ENCODE data around the gene NT5C3A. TPM values are rescaled to one million over a fixed set of nuclear protein-coding genes. Genes with fewer than 3 reads are reported as not detected.
"Not testable (repeated sequence)": the region's sequence is repeated elsewhere in the genome, so short reads cannot be mapped to it uniquely, and the experiment has no call there.

The NT5C3A gene
- 36.6 and 128 TPM in 2 replicates for total RNA-seq (2014; rRNA removed; shearing (Covaris generic); ENCODE audit: low replicate concordance)

DNA sequence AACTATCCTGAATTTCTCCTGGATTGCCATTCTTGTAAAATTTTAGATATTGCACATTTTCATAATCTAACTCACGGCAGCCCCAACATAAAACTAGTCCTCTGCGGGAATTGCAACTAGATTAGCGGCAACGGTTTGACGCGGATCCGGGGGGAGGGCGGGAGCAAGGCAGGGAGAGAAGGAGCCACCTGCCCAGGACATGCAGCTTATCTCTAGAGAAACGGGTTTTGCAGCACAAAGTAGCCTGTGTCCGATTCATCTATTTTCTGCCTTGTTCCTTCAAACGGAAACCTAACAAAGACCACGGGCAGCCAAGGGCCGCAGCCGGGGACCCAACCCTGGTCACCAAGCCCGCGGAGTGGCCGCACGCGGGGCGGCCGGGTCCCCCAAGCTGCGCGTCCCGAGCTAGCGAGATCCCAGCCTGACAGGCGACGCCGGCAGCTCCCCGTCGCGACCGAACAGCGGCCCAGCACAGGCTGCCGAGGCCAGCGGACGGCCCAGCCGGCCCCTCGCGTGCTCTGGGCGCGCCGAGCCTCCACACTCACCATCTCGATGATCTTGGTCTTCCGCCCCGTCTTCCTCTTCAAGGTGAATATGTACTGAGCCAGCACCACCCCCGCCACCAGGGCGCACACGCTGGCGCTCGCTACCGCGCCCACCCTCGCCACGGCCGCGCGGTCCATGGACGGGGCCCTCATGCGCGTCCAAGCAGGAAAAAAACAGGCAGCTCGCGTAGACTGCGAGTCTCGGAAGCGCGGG, at the start of gene NT5C3A:
TSS of gene NT5C3A (minus strand) at position 754 of the 759 bp plus-strand sequence. CDS start at position 683, 71 bp downstream.
- DNase-seq (ENCODE audit: low read depth), result no peak
- in situ Hi-C loops (cut with HindIII; ENCODE audit: low pct_unique_long_range_greater_than_20kb, low sequenced_read_pairs), result no loop called here

DNA sequence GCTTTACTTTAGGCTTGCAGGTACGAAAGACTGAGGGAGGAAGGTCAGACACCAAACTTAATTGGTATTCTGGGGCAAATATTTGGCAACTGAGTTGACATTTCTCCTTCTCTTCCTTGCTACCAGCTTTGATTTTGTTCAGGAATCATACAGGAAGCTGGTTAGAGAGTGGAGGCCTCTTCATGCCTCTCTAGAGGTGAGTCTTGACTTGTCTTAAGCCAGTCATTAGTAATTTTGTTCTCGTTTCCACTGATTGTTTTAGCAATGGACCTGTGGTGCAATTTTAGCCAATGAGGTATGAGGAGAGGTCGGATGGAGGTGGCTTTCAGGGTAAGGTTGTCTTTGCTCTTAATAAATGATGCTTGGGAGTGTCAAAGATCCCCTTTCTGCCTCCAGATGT, 49.0 kb upstream of the NT5C3A start:
- DNase-seq (ENCODE audit: low read depth), result no peak
- in situ Hi-C loops (cut with HindIII; ENCODE audit: low pct_unique_long_range_greater_than_20kb, low sequenced_read_pairs), result no loop called here

DNA sequence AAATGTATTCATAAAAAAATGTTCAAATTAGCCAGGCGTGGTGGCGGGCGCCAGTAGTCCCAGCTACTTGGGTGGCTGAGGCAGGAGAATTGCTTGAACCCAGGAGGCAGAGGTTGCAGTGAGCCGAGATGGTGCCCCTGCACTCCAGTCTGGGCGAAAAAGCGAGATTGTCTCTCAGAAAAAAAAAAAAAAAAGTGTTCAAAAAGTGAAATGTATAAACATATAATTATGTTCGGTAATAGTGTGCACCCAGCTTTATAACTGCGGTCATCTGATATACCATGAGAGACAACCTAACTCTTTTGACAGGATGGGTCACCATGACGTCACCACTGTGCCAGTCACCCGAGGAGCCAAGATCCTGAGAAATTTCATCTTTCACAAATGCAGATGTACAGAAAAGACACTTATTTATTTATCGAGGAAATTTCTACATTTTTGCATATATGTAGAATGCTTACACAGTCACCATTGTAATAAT, 47.2 kb upstream of the NT5C3A start:
- DNase-seq (ENCODE audit: low read depth), result no peak
- in situ Hi-C loops (cut with HindIII; ENCODE audit: low pct_unique_long_range_greater_than_20kb, low sequenced_read_pairs), result no loop called here

DNA sequence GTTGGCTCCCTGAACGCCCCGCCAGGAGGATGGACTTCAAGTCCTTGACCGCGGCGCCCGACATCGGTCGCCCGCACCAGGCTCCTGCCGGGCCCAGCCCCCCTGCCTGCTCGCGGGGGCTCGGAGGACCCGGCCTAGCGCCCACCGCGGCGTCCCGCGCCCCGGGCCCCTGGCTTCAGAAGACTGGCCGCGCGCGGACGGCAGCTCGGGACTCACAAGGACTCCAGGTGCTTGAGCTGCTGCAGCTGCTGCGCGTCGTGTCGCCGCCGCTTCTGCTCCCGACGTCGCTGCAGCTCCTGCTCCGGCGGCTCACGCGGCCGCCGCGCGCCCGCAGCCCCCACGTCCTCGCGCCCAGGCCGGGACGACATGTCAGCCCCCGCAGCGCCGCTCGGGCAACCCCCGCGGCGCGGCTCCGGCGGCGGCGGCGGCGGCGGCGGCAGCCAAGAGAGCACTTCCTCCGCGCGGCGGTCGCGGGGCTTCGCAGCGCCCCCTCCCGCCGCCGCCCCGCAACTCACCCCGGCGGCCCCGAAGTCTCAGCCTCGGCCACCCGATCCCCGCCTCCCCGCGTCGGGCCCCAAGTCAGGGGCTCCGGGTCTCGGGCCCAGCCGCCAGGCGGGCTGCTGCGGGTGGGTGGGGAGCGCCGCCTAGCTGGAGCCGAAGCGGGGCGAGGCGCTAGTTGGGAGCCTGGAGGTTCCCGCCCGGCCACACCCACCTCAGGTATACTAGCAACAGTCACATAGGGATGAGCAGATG, 46.6 kb upstream of the NT5C3A start, which contains the start of gene RP9:
TSS of gene RP9 (minus strand) at position 400 of the 753 bp plus-strand sequence. CDS start at position 368, 32 bp downstream.
- DNase-seq (ENCODE audit: low read depth), result peak; percentile 73
- in situ Hi-C loops (cut with HindIII; ENCODE audit: low pct_unique_long_range_greater_than_20kb, low sequenced_read_pairs), result no loop called here

DNA sequence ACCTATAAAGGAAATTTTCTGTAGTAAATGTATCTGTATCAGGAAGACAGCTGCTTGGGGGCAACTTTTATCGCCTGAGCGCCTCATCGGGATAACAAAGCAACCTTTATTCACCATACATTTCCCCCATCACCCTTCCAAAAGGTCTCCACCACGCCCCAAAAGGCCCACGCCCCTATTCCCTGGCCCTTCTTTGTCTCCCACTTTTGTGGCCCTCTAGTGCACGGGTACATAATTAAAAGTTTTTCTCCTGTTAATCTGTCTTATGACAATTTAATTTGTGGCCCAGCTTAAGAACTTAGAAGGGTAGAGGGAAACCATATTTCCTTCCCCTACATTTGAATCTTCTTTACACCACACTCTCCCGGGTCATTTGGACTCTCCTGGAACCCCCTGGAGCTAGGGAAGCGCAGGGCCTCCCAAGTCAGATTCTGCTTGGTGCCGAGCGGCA, 46.0 kb upstream of the NT5C3A start:
- in situ Hi-C loops (cut with HindIII; ENCODE audit: low pct_unique_long_range_greater_than_20kb, low sequenced_read_pairs), result no loop called here
- DNase-seq (ENCODE audit: low read depth), result no peak

DNA sequence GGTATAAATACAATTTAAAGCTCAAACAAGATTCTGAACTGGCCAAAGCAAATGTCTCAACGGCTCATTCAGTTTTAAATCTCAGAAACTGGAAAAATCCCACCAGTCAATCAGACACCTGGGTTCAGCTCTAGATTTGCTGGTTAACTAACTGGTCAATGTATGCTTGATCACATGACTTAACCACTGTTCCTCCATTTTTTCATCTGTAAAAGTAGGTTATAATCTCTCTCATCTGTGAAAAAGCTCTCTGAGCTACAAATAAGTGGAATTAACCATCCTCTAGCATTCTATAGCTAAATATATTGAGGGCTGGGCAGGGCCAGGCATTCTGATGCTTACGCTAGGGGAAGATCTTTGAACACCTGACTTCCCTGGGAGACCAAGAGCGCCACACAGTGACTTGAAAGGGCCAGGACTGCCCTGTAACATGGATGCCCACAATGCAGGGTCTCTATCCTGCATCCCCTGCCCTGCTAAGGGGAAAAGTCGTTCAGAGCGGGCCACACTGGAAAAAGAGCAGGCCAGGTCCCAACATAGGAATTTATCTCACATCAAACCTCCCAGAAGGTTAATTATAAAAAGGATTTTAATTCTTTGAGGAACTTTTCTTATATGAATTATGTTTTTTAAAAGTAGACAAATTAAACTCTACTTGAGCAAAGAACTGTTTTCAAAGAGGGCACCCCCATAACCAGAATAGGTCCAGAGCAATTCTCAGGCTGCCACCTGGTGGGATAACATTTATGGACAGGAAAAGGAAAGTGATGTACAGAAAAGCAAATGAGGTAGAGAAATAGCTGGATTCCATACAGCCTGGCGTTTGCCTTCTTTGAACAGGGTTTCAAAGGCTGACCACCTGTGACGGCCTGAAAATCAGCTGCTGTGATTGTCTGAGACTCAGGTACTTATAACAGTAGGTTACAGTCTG, 44.8 kb upstream of the NT5C3A start:
- in situ Hi-C loops (cut with HindIII; ENCODE audit: low pct_unique_long_range_greater_than_20kb, low sequenced_read_pairs), result no loop called here
- peak; percentile 53 for DNase-seq (ENCODE audit: low read depth)

DNA sequence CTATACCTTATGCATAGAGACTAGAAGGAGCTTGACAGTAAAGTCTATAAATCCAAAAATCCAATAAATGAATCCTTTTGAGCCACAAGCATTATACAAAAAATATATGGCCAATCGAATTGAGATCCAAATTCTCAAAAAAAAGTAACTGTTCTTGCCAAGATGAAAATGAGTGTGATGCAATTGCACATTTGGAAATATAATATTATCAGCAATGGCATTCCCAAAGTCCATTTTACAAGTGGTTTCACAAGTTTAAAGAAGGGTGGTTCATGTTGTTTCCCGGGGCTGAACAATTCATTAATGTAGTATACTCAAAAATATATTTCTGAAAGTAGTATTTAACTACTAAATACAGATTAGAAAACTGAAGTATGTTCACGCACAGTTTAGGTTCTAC, 39.3 kb upstream of the NT5C3A start:
- in situ Hi-C loops (cut with HindIII; ENCODE audit: low pct_unique_long_range_greater_than_20kb, low sequenced_read_pairs), result no loop called here

DNA sequence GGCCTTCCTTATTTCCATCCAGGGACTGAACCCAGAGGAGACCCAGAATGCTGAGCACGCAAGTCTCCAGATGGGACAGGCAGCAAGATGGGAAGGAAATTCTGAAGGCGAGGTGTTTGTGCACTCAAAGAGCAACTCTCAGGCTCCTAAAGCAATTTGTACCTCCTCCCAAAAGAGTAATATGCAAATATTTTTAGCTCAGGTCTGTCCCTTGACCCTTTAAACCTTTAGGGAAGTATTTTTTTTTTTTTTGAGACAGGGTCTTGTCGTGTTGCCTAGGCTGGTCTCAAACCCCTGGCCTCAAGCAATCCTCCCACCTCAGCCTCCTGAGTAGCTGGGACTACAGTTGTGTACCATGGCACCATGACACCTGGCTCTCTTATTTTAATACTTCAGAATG, 38.2 kb upstream of the NT5C3A start:
- in situ Hi-C loops (cut with HindIII; ENCODE audit: low pct_unique_long_range_greater_than_20kb, low sequenced_read_pairs), result no loop called here

More for the DNA sequence above, 39.3 kb upstream of the NT5C3A start:
- DNase-seq (ENCODE audit: low read depth), result no peak

DNA sequence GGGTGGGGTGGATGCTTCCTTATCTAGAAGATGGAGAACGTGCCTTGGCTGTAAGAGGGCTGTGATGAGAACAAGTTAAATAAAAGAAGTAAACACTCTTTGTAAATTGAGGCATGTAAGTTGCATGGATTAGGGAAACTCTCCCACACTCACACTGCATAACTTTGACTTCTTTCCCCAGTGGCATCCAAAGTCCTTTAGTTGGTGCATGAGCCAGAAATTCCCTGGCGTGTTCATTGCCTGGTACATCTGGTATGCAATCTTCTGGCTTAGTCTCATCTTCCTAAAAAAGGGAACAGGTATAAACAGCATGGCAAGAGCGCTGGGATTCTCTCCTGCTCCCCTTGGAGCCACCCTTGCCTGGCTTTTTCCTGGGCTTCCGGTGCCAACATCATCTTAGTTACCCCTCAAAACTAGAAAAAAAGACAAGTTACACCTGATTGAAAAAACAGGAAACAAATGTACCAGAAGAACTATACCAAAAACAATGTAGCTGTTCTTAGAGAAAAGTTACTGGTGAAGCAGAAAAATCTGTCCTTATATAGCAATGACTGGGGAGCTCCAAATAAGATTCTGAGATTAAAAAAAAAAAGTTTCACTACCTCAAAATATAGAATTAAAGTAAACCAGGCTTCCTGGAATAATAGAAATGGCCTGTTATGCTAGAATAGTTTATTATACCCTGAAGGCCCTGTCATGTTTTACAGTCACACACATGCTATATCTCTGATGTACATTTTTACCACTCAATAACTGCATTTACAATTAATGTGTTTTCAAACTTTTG, 36.8 kb upstream of the NT5C3A start:
- no peak for DNase-seq (ENCODE audit: low read depth)
- in situ Hi-C loops (cut with HindIII; ENCODE audit: low pct_unique_long_range_greater_than_20kb, low sequenced_read_pairs), result no loop called here

More for the DNA sequence above, 38.2 kb upstream of the NT5C3A start:
- no peak for DNase-seq (ENCODE audit: low read depth)

DNA sequence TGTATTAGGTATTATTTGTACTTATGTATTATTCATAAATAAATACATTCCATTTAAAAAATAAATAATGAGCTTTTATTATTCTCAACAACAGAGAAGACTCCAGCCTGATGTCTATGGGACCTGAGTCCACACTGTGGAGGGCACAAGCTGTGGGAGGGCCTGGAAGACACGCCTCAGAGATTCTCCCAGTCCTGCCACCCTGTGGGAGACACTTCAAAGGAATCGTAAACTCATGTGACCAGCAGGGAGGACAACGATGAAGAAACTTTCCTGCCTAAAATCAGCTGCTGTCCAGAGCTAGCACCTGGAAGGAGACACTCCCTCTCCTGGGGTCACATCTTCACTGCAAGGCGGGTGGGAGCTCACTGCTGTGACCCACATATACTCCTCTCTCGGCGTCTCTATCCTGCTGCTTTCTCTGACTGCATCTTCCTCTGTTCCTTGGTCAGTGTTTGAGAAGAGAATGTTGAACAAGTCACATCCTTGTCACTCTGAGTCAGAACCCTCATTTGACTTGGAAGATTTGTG, 32.2 kb upstream of the NT5C3A start:
- DNase-seq (ENCODE audit: low read depth); in situ Hi-C loops (cut with HindIII; ENCODE audit: low pct_unique_long_range_greater_than_20kb, low sequenced_read_pairs): not testable (repeated sequence)

DNA sequence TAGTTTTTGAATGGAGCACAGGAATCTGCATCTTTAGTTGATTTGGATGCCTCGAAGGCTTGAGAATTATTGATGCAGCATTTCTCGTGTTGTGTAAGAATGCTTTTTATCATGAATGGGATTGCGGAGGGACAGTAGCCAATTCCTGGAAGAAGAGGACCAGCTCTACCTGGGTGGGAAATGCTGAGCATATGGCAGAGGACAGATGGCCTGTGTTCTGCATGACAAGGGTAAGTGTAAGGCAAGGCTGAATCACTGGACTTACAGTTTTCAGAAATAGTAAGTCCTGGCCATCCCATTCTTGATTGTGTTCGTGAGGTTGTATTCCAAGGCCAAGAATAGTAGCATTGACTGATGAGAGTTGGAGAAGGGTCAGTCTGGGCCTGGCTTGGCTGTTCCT, 30.7 kb upstream of the NT5C3A start:
- no peak for DNase-seq (ENCODE audit: low read depth)
- in situ Hi-C loops (cut with HindIII; ENCODE audit: low pct_unique_long_range_greater_than_20kb, low sequenced_read_pairs), result no loop called here

DNA sequence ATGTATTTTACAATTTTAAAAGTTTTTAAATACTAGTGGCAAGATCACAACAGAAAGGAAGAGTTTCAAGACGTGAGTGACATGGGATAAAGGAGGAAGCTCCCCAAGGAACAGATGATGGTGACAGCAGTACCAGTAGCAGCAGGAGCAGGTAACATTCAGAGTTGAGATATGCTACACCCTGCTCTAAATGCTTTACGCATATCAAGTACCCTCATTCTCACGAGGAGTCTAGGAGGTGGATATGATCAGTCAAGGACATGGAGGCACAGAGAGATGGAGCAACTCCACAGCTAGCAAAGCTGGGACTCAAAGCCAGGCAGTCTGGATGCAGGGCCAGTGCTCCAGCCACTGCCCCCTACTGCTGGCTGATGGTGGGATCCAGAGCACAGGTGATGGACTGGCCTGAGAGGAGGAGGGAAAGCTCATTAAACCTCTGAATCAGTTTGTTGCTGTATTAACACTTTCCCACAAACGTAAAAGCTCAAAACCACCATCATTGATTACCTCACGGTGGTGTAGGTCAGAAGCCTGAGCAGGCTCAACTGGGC, 29.1 kb upstream of the NT5C3A start:
- in situ Hi-C loops (cut with HindIII; ENCODE audit: low pct_unique_long_range_greater_than_20kb, low sequenced_read_pairs), result no loop called here
- no peak for DNase-seq (ENCODE audit: low read depth)

DNA sequence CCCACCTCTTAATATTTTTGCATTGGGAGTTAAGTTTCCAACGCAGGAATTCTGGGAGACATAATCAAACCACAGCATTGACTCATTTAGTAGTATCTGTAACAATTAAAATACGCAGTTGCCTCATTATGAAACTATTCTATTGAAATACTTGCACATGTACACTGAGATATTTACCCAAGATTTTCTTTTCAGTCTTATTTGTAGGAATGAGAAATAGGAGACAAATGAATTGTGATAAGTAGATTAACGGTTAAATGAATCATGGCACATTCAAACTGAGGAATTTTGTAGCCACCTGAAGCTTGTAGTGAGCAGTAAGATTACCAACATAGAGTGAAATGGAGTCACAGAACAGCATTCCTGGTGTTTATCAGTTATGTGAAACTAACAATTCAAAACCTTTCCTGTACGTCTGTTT, 28.5 kb upstream of the NT5C3A start:
- in situ Hi-C loops (cut with HindIII; ENCODE audit: low pct_unique_long_range_greater_than_20kb, low sequenced_read_pairs), result no loop called here
- DNase-seq (ENCODE audit: low read depth), result no peak

DNA sequence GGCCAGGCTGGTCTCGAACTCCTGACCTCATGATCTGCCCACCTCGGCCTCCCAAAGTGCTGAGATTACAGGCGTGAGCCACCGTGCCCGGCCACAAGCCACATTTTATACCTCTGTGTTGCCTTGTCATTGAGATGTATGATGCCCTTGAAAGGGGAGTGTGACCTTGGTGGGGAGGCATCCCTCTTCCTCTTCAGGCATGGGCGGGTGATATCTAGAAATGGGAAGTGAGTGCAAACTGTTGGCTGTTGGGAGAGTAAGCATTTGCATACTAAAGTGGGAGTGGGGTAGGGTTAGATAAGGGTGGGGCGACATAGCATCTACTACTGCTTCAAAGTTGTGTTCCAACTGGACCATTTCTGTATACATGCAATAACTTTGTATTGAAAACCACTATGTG, 26.6 kb upstream of the NT5C3A start:
- no peak for DNase-seq (ENCODE audit: low read depth)
- in situ Hi-C loops (cut with HindIII; ENCODE audit: low pct_unique_long_range_greater_than_20kb, low sequenced_read_pairs), result no loop called here

DNA sequence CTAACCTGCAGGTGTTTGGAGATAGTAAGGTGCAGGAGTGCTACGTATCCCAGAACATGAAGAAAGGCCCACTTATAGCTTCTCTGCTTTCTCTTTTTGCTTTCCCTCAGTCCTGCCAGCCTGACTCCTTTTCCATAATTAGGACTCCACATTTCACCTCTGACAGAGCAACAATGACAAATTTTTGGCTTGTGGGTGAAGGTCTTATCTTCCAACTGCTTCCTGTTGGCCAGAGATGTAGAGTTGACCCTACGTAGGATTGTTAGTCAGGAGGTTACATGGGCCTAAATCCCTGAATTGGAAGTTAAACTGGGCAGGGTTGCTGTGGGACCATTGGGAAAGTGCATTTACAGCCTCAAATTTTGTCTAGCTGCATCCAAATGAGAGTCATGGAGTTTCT, 25.3 kb upstream of the NT5C3A start:
- in situ Hi-C loops (cut with HindIII; ENCODE audit: low pct_unique_long_range_greater_than_20kb, low sequenced_read_pairs), result no loop called here
- DNase-seq (ENCODE audit: low read depth), result no peak

DNA sequence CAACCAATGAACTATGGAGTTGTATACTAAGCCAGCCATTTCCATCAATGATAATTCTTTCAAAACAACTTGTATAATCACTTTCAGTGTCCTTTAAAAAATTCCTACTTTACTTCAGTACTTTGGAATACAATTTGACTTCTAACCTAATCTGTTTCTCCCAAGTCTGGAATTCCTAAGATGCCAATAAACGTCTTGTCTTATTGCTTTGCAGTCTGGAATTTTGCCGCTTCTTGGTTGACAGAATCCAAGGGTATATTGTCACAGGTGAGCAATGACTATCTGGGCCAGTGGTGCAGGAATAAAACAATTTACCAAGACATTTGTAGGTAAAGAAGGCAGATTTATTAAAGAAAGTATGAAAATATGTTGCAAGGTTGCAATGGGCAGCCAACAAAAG, 24.8 kb upstream of the NT5C3A start:
- no peak for DNase-seq (ENCODE audit: low read depth)
- in situ Hi-C loops (cut with HindIII; ENCODE audit: low pct_unique_long_range_greater_than_20kb, low sequenced_read_pairs), result no loop called here
